CD14-positive monocyte (primary cell): ENCODE data around the gene FOSB. TPM values are rescaled to one million over a fixed set of nuclear protein-coding genes. Genes with fewer than 3 reads are reported as not detected.
A peak's percentile ranks its signal among the peaks of the same experiment; 100 is the strongest.

Experiments used
- DNase-seq, 3 donors: peaks; one replicate each; pipeline ENCODE4 v3.0.0-alpha.2; 2011 to 2022
- H2AFZ ChIP-seq: 2 replicates; pipeline ENCODE4 v1.6.0; 2012; ENCODE audit warnings: mild to moderate bottlenecking, low read depth, low read length, inconsistent platforms; ENCODE audit not compliant: insufficient read depth, poor library complexity, severe bottlenecking
- H3K27ac ChIP-seq, 2 donors: 1 replicate in 1 of 2; 2 replicates in 1 of 2; pipeline ENCODE4 v1.5.1; 2012 to 2013; ENCODE audit warnings: low read length in 2 of 2, control low read depth in 1 of 2, inconsistent platforms in 1 of 2, low read depth in 1 of 2, mild to moderate bottlenecking in 1 of 2
- H3K27me3 ChIP-seq, 2 donors: one replicate each; pipeline versions ENCODE4 v1.6.0 to v1.6.1; 2011 to 2013; ENCODE audit warnings: low read length in 2 of 2; ENCODE audit not compliant: control insufficient read depth in 2 of 2, insufficient read depth in 2 of 2
- H3K36me3 ChIP-seq, 2 donors: replicated peaks in 1 of 2; 1 replicate in 1 of 2; 2 replicates in 1 of 2; pipeline versions ENCODE4 v1.5.1 to v1.6.1; 2012 to 2013; ENCODE audit warnings: low read length in 2 of 2, control low read depth in 1 of 2, inconsistent platforms in 1 of 2, mild to moderate bottlenecking in 1 of 2; ENCODE audit not compliant: insufficient read depth in 2 of 2, control insufficient read depth in 1 of 2
- H3K4me1 ChIP-seq, 2 donors: 1 replicate in 1 of 2; 2 replicates in 1 of 2; pipeline versions ENCODE4 v1.5.1 to v1.6.1; 2012 to 2013; ENCODE audit warnings: low read length in 2 of 2, control low read depth in 1 of 2, inconsistent platforms in 1 of 2, mild to moderate bottlenecking in 1 of 2, moderate library complexity in 1 of 2; ENCODE audit not compliant: insufficient read depth in 2 of 2, control insufficient read depth in 1 of 2
- H3K4me2 ChIP-seq: replicated peaks from 2 replicates; pipeline ENCODE3; 2012; ENCODE audit warnings: low read length, moderate library complexity, mild to moderate bottlenecking; ENCODE audit not compliant: poor library complexity, severe bottlenecking; ENCODE audit errors: extremely low read depth
- H3K4me3 ChIP-seq, 3 experiments: fragments of 200-600 bp in 1 of 3; sonication (generic) in 1 of 3; replicated peaks in 1 of 3; 1 replicate in 2 of 3; 2 replicates in 1 of 3; pipeline ENCODE4 v1.5.1; 2011 to 2013; ENCODE audit warnings: low read length in 3 of 3, mild to moderate bottlenecking in 3 of 3, control low read depth in 2 of 3, low read depth in 2 of 3, inconsistent platforms in 1 of 3, moderate library complexity in 1 of 3
- H3K79me2 ChIP-seq: 2 replicates; pipeline ENCODE4 v1.6.0; 2012; ENCODE audit warnings: mild to moderate bottlenecking, control low read depth, inconsistent platforms, low read length, moderate library complexity; ENCODE audit not compliant: insufficient read depth
- H3K9ac ChIP-seq: 2 replicates; pipeline ENCODE4 v1.6.0; 2017; ENCODE audit warnings: low read length, mild to moderate bottlenecking; ENCODE audit not compliant: insufficient read depth, poor library complexity, severe bottlenecking
- H3K9me3 ChIP-seq, 2 donors: replicated peaks in 1 of 2; 1 replicate in 1 of 2; 2 replicates in 1 of 2; pipeline versions ENCODE4 v1.5.1 to v1.6.1; 2012 to 2013; ENCODE audit warnings: low read length in 2 of 2, control low read depth in 1 of 2; ENCODE audit not compliant: control insufficient read depth in 1 of 2, insufficient read depth in 1 of 2
- H4K20me1 ChIP-seq: 2 replicates; pipeline ENCODE4 v1.6.0; 2012; ENCODE audit warnings: mild to moderate bottlenecking, low read length, control low read depth, moderate library complexity; ENCODE audit not compliant: insufficient read depth
- H3K27ac Mint-ChIP-seq, 7 donors: one replicate each; pipeline ENCODE4 v1.8.0; 2020; ENCODE audit warnings: mild to moderate bottlenecking in 7 of 7, mixed read lengths in 7 of 7, moderate library complexity in 6 of 7, inconsistent platforms in 2 of 7
- H3K27me3 Mint-ChIP-seq, 3 donors: one replicate each; pipeline ENCODE4 v1.8.0; 2021 to 2022; ENCODE audit warnings: low read depth in 3 of 3, mild to moderate bottlenecking in 3 of 3, mixed read lengths in 3 of 3, moderate library complexity in 3 of 3, inconsistent platforms in 1 of 3
- H3K36me3 Mint-ChIP-seq, 2 donors: one replicate each; pipeline ENCODE4 v1.8.0; 2020; ENCODE audit warnings: mixed read lengths in 2 of 2, inconsistent platforms in 1 of 2, mild to moderate bottlenecking in 1 of 2
- H3K4me1 Mint-ChIP-seq: one replicate; pipeline ENCODE4 v1.8.0; 2020; ENCODE audit warnings: mild to moderate bottlenecking, mixed read lengths
- H3K4me3 Mint-ChIP-seq, 2 donors: one replicate each; pipeline ENCODE4 v1.8.0; 2020; ENCODE audit warnings: mild to moderate bottlenecking in 2 of 2, mixed read lengths in 2 of 2, moderate library complexity in 1 of 2
- H3K9me3 Mint-ChIP-seq, 7 donors: one replicate each; pipeline ENCODE4 v1.8.0; 2020 to 2022; ENCODE audit warnings: mixed read lengths in 7 of 7, mild to moderate bottlenecking in 6 of 7, moderate library complexity in 6 of 7, inconsistent platforms in 2 of 7
- CTCF ChIP-seq: fragments of 200-600 bp; IDR thresholded peaks from one replicate; pipeline ENCODE4 v1.8.0; 2022; ENCODE audit warnings: antibody characterized with exemption, mild to moderate bottlenecking
- WGBS: methylation state at CpG from one replicate; pipeline ENCODE4 v1.1.5; 2013; ENCODE audit warnings: missing lambda C conversion rate; ENCODE audit not compliant: insufficient coverage; 5-methylcytosine and 5-hydroxymethylcytosine counted together
- intact Hi-C, 2 donors: fragments of 100-400 bp; cut with micrococcal nuclease; formaldehyde crosslinking; loops; one replicate each; pipeline versions ENCODE4 v1.15.0 to v1.15.1; 2023
- polyA plus RNA-seq, 3 donors: library from polyadenylated mRNA; depleted of rRNA in 1 of 3; unstranded in 2 of 3; stranded (reverse) in 1 of 3; fragments of 300-500 nt in 2 of 3; fragments of >200 nt in 1 of 3; fragmentation: Illumina TruSeq in 2 of 3; gene quantifications; 1 replicate in 2 of 3; 2 replicates in 1 of 3; pipeline ENCODE4 v1.2.3, GENCODE V29; 2012 to 2021

The FOSB gene
- polyA plus RNA-seq, 3 donors, result 27.3 to 840 (median 28.2) TPM

GRCh38 chr19:45511074-45511473, 43.3 kb downstream of the FOSB start:
- peaks cover 92% of the 10 kb centered on the region for H3K79me2 ChIP-seq
- H3K9me3 ChIP-seq, result no peaks in the 10 kb centered on the region
- H3K27me3 ChIP-seq, result no peaks in the 10 kb centered on the region
- peaks cover 69 to 76% of the 10 kb centered on the region in 2 donors for H3K4me1 ChIP-seq
- H3K27ac Mint-ChIP-seq, result peak overlapping the region in 6 of 7 donors; percentile 16 to 97 (median 63)
- peak overlapping the region; percentile 100 for H3K4me2 ChIP-seq
- no peak overlapping the region for H2AFZ ChIP-seq
- intact Hi-C loops, result no loop called here
- peaks cover 2 to 20% of the 10 kb centered on the region in 2 donors for H3K36me3 ChIP-seq
- no peaks in the 10 kb centered on the region for H3K9me3 Mint-ChIP-seq
- 100% methylated on average over 4 of the region's 5 CpGs for WGBS
- H3K27me3 Mint-ChIP-seq, result no peaks in the 10 kb centered on the region
- DNase-seq, result no peak
- H3K9ac ChIP-seq, result no peak overlapping the region
- peaks cover 70% of the 10 kb centered on the region for H3K4me1 Mint-ChIP-seq
- peaks cover 33 to 58% of the 10 kb centered on the region in 2 donors for H3K36me3 Mint-ChIP-seq
- peak overlapping the region; percentile 61 to 68 for H3K4me3 Mint-ChIP-seq
- H3K27ac ChIP-seq, result peak overlapping the region in 1 of 2 donors; percentile 10
- H3K4me3 ChIP-seq, result peak overlapping the region in 1 of 3 experiments; percentile 100
- peaks cover 86% of the 10 kb centered on the region for H4K20me1 ChIP-seq
- TF ChIP-seq CTCF, result no peak

GRCh38 chr19:45512881-45513483, 45.2 kb downstream of the FOSB start:
- no peaks in the 10 kb centered on the region for H3K9me3 Mint-ChIP-seq
- intact Hi-C loops, result no loop called here
- Histone ChIP-seq H3K9me3 (no peaks in the 10 kb centered on the region), H3K4me2 (peak overlapping the region; percentile 59), H3K36me3 (peaks cover 11 to 34% of the 10 kb centered on the region in 2 donors), H4K20me1 (peaks cover 96% of the 10 kb centered on the region), H3K9ac (no peak overlapping the region), H3K79me2 (peaks cover 99% of the 10 kb centered on the region), H3K4me3 (peak overlapping the region in 1 of 3 experiments; percentile 100), H3K27ac (peak overlapping the region in 1 of 2 donors; percentile 96), H3K27me3 (no peaks in the 10 kb centered on the region), H2AFZ (no peak overlapping the region), H3K4me1 (peaks cover 78 to 81% of the 10 kb centered on the region in 2 donors)
- peaks cover 80% of the 10 kb centered on the region for H3K4me1 Mint-ChIP-seq
- DNase-seq, result no peak
- H3K36me3 Mint-ChIP-seq, result peaks cover 43 to 76% of the 10 kb centered on the region in 2 donors
- peak overlapping the region; percentile 58 to 99 (median 97) for H3K27ac Mint-ChIP-seq
- TF ChIP-seq CTCF, result no peak
- H3K4me3 Mint-ChIP-seq, result peak overlapping the region; percentile 16 to 80
- 76% methylated on average over 5 of the region's 6 CpGs for WGBS
- H3K27me3 Mint-ChIP-seq, result no peaks in the 10 kb centered on the region
